22Rv1 (cell line): Measurements from ENCODE around the gene KLHL30.
A peak's percentile ranks its signal among the peaks of the same experiment; 100 is the strongest.
"Not testable (repeated sequence)": the region's sequence is repeated elsewhere in the genome, so short reads cannot be mapped to it uniquely, and the experiment has no call there.

Source experiments
- H3K27ac ChIP-seq: fragments of 450-650 bp; 2 replicates; pipeline ENCODE4 v1.5.1; 2017
- CTCF ChIP-seq: fragments of 450-650 bp; IDR thresholded peaks from 2 replicates; pipeline ENCODE4 v1.5.1; 2017; ENCODE audit warnings: mild to moderate bottlenecking
- ZFX ChIP-seq: fragments of 450-650 bp; IDR thresholded peaks from 2 replicates; pipeline ENCODE4 v1.6.1; 2017; ENCODE audit warnings: antibody characterized with exemption, borderline replicate concordance

KLHL30 gene

DNA sequence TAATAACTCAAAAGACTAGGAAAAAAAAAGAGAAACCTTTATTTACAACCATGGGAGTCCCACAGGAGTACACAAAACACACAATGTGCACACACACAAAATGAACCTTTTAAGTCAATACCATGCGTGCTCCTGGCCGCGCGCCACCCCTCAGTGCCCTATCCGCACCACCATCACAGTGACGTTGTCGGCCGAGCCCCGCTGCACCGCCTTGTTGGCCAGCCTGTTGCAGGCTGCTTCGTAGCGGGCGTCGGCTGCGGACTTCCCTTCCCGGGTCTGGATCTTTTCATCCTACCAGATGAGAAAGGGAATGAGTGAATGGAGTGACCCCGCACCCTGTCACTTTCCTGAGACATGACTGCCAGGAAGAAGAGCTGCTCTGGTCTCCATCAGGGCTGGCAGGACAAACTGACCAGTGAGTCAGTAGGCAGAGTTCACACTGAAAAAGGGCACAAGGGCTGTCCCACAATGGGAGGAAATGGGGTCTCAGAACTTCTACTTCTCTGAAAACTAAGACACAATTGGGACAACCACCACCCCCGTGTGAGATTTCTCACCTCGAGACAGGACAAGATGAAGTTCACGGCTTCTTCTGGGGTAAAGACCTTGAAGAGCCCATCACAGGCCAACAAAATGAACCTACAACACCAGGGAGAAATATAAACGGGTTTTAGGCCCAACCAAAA lies 32.1 kb downstream of the KLHL30 start:
- TF ChIP-seq CTCF (no peak), ZFX (no peak)
- no peak overlapping the region for H3K27ac ChIP-seq

DNA sequence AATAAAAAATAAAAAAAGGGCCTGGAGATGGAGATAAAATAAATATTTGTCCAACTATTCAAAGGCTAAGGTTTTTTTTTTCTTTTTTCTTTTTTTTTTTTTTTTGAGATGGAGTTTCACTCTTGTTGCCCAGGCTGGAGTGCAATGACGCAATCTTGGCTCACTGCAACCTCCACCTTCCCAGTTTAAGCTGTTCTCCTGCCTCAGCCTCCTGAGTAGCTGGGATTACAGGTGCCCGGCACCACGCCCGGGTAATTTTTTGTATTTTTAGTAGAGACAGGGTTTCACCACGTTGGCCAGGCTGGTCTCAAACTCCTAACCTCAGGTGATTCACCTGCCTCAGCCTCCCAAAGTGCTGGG lies 32.6 kb downstream of the KLHL30 start:
- not testable (repeated sequence) for H3K27ac ChIP-seq

DNA sequence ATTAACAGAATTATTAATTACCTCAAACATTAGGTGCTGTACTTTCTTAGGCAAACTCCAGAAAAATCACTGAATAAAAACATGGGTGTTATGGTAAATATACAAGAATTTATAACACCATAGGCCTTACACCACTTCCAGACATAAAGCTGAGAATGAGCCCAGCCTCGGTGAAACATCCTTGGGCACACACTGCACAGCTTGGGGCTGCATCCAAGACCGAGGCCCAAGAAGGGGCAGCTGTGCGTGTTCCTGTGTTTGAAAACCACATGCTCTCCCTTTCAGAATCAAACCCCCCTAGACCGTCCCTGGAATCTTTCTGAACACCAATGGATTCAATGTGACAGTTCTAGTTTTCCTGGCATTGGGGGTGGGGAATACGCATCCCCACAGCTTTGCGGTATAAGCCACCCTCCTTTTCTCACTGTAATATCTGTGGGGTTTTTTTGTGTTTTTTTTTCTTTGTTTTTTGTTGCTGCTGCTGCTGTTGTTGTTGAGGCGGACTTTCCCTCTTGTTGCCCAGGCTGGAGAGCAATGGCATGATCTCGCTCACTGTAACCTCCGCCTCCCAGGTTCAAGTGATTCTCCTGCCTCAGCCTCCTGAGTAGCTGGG lies 33.2 kb downstream of the KLHL30 start:
- no peak overlapping the region for H3K27ac ChIP-seq

DNA sequence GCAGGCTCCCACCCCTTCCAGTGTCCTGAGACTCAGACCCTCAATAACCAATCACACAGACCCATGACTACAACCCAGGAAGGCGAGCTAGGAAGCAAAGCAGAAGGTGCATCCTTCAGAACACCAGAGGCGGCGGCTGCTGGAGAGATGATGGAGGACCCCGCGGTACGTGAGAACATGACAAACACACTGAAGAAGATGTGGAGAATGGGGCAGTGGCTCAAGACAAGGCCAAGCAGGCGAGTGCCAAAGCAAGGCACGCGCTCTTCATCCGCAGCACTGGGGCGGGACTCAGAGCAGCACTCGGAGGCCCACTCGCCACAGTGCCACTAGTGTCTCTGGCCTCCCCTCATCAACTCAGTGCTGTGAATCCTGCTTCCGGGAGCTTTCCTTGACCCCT lies 34.0 kb downstream of the KLHL30 start:
- no peak overlapping the region for H3K27ac ChIP-seq
- TF ChIP-seq CTCF: no peak
- TF ChIP-seq ZFX: no peak

More for the DNA sequence above, 33.2 kb downstream of the KLHL30 start:
- TF ChIP-seq CTCF (no peak), ZFX (no peak)

DNA sequence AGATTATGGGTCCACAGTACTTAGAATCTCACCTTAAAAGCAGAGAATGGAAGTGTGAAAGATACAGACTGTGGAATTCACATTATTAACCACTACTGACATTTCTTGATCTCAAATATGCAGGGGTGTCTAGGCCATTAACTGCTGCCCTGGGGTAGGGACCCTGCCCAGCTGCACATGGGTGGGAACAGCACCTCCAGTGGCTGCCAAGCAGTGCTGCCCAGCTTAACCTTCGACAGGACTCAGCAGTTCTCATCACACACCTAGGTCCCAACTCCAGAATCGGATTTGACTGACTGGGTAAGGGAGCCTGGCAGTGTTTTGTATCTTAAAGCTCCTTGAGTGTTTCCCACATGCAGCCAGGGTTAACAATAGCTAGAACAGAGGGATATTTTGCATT lies 35.2 kb downstream of the KLHL30 start:
- peak; percentile 44 for TF ChIP-seq CTCF
- no peak for TF ChIP-seq ZFX
- H3K27ac ChIP-seq: no peak overlapping the region

DNA sequence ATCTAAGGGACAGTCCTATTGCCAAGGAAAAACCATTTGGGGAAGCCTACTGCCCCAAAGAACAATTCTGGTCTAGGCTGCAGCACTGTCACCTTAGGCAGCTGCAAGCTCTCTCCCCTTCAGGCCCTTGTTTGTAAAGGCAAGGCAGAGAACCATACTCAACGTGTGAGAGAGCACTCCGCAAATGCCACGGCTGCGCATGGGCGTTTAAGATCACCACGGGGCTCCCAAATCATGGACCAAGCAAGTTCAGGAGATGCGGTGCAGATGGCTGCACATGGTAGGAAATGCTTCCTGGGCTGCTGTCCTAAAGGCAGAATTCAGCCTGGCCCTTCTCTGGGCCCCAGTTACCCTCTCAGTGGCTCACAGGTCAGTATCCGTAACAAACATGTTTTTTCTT lies 35.8 kb downstream of the KLHL30 start:
- no peak for TF ChIP-seq ZFX
- TF ChIP-seq CTCF: no peak
- H3K27ac ChIP-seq: no peak overlapping the region

DNA sequence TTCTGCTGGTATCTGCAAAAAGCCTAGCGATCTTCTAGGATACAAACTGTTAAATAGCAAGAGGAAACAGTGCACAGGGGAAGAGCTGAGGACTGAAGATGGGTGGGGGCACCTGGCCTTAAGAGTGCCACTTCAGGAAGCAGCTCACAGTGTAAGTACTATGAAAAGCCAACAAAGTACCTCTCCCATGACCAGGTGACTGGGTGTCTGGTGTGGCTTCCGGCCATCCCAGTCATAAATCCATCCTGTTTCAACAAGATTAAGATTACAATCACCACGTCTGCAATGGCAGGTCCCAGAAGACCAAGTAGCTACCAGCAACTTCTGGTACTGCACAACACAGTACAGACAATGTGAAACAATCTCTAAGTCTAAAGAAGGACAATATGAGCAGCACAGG lies 36.2 kb downstream of the KLHL30 start:
- no peak for TF ChIP-seq CTCF
- no peak for TF ChIP-seq ZFX
- H3K27ac ChIP-seq: no peak overlapping the region

GRCh38 chr2:238176613-238177012 lies 38.1 kb downstream of the KLHL30 start:
- TF ChIP-seq CTCF (no peak), ZFX (no peak)
- no peak overlapping the region for H3K27ac ChIP-seq
